ENCODE results near the gene KDSR. TPM values are rescaled to one million over a fixed set of nuclear protein-coding genes. Genes with fewer than 3 reads are reported as not detected.
A peak's percentile ranks its signal among the peaks of the same experiment; 100 is the strongest.

Gene KDSR
- total RNA-seq, 4 donors from 2014 or later: 11.2 to 18.6 (median 14.4) TPM

DNA sequence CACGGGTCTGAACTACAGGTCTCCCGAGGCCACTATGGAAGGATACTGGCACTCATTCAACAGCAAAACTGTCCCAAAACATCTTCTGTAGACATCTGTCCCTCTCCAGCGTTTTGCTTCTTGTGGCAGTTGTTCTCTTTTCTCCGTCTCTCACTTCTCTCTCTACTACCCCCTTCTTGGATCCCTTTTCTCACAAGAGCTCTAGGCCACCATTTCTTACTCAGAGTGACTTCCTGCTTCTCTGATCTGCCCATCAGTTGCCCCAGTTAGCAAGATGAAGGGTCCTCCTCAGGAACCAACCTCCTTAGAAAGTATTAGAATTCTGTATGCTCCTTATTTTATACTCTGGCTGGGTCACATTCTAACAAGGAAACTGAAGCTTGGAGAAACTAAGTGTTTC is 80.1 kb downstream of the KDSR start:
- Histone ChIP-seq H3K9me3 (no peaks in the 10 kb centered on the region), H3K27me3 (no peaks in the 10 kb centered on the region), H3K4me3 (no peak overlapping the region), H3K36me3 (no peaks in the 10 kb centered on the region), H3K4me1 (peaks cover 24 to 34% of the 10 kb centered on the region in 2 donors), H3K27ac (peak overlapping the region in 1 of 4 donors; percentile 23)
- ATAC-seq (no peak), DNase-seq (no peak)
- TF ChIP-seq, protein P1, sequence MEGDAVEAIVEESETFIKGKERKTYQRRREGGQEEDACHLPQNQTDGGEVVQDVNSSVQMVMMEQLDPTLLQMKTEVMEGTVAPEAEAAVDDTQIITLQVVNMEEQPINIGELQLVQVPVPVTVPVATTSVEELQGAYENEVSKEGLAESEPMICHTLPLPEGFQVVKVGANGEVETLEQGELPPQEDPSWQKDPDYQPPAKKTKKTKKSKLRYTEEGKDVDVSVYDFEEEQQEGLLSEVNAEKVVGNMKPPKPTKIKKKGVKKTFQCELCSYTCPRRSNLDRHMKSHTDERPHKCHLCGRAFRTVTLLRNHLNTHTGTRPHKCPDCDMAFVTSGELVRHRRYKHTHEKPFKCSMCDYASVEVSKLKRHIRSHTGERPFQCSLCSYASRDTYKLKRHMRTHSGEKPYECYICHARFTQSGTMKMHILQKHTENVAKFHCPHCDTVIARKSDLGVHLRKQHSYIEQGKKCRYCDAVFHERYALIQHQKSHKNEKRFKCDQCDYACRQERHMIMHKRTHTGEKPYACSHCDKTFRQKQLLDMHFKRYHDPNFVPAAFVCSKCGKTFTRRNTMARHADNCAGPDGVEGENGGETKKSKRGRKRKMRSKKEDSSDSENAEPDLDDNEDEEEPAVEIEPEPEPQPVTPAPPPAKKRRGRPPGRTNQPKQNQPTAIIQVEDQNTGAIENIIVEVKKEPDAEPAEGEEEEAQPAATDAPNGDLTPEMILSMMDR (IDR thresholded peaks at IDR 0.05 in 4 of 5, conservative IDR thresholded peaks at IDR 0.05 in 1 of 5): no peak
- no peak for TF ChIP-seq POLR2A (IDR thresholded peaks at IDR 0.05)
- intact Hi-C loops (cut with DNase I; ENCODE audit: low total_unique reads): no loop called here
- in situ Hi-C loops (cut with MboI; ENCODE audit: low sequenced_read_pairs in 4 of 4): no loop called here

DNA sequence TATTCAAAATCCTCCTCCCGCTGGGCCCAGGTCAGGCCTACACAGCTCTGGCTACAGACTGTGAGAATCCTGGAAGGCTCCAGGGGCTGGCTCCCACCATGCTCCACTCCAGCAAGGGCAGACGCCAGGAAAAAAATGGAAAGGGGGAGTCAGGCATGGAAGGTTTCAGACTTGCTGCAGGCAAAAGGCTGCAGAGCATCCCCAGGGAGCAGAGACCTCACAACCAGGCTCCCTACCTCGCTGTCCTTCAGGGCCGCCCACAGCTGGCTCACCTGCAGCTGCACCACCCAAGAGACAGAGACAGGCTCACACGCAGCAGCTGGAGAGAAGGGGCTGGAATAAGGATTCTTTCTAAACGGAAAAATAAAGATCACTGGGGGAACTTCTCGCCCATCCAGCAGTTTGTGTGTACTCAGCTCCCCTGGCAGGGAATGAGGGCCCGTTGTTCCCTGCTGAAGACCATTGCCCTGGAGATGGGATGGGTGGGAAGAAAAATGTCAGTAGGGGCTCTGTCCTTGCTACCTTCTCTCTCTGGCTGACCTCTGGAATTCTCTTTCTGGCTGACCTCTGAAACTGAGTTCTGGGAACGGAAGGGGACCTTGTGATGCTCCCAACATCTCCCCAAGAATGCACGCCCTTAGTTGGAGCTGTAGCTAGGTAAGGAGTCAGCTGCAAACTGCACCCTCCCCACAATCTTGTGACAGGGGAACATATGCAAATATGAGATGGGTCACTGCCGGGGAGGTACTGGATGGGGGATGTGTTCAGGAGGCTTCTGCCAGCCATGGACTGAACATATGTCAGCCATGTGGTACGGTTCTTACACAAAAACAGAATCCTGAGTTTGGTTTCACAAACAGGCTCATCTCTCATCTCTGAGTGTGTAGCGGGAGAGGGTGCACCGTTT is 81.9 kb downstream of the KDSR start:
- ATAC-seq (no peak), DNase-seq (no peak)
- H3K4me1 ChIP-seq: peaks cover 13 to 28% of the 10 kb centered on the region in 2 donors
- intact Hi-C loops (cut with DNase I; ENCODE audit: low total_unique reads) (no loop called here), in situ Hi-C loops (cut with MboI; ENCODE audit: low sequenced_read_pairs in 4 of 4) (no loop called here)
- H3K9me3 ChIP-seq: no peaks in the 10 kb centered on the region
- H3K27me3 ChIP-seq: no peaks in the 10 kb centered on the region
- no peaks in the 10 kb centered on the region for H3K36me3 ChIP-seq
- H3K4me3 ChIP-seq: no peak overlapping the region
- TF ChIP-seq, protein P1 (IDR thresholded peaks at IDR 0.05 in 4 of 5, conservative IDR thresholded peaks at IDR 0.05 in 1 of 5): no peak
- TF ChIP-seq POLR2A (IDR thresholded peaks at IDR 0.05): no peak
- H3K27ac ChIP-seq: no peak overlapping the region

DNA sequence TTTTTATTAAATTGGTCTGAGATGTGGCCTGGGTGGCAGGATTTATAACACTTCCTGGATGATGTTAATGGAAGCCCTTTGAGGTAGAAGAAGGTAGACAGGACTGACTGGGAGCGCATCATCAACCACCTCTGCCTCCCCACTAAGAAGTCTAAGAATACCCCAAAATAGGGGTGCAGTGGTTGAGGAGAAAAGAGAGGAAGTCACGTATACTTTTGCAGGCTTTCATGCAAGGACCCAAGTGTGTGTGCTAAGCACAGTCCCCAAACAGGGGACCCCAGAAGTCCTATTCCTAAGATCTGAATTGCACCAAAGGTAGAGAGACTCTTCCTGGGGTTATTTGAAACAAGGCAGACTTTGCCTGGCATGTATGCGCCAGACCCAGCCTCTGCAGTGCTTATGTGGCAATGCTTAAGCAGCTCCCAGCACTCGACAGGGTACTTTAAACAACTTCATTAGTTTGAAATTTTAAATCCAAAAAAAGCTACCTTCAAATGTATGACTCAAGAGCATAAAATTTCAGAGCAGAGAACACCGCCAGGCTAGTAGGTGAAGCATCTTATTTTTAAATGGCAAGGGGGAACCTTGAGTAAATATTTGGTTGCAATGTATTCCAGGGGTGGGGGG is 82.7 kb downstream of the KDSR start:
- no peaks in the 10 kb centered on the region for H3K27me3 ChIP-seq
- no peak for ATAC-seq
- no peak for DNase-seq
- intact Hi-C loops (cut with DNase I; ENCODE audit: low total_unique reads) (no loop called here), in situ Hi-C loops (cut with MboI; ENCODE audit: low sequenced_read_pairs in 4 of 4) (no loop called here)
- H3K36me3 ChIP-seq: no peaks in the 10 kb centered on the region
- no peak overlapping the region for H3K27ac ChIP-seq
- TF ChIP-seq POLR2A (IDR thresholded peaks at IDR 0.05): no peak
- TF ChIP-seq, protein P1 (IDR thresholded peaks at IDR 0.05 in 4 of 5, conservative IDR thresholded peaks at IDR 0.05 in 1 of 5): no peak
- peaks cover 13 to 28% of the 10 kb centered on the region in 2 donors for H3K4me1 ChIP-seq
- H3K9me3 ChIP-seq: no peaks in the 10 kb centered on the region
- H3K4me3 ChIP-seq: no peak overlapping the region

DNA sequence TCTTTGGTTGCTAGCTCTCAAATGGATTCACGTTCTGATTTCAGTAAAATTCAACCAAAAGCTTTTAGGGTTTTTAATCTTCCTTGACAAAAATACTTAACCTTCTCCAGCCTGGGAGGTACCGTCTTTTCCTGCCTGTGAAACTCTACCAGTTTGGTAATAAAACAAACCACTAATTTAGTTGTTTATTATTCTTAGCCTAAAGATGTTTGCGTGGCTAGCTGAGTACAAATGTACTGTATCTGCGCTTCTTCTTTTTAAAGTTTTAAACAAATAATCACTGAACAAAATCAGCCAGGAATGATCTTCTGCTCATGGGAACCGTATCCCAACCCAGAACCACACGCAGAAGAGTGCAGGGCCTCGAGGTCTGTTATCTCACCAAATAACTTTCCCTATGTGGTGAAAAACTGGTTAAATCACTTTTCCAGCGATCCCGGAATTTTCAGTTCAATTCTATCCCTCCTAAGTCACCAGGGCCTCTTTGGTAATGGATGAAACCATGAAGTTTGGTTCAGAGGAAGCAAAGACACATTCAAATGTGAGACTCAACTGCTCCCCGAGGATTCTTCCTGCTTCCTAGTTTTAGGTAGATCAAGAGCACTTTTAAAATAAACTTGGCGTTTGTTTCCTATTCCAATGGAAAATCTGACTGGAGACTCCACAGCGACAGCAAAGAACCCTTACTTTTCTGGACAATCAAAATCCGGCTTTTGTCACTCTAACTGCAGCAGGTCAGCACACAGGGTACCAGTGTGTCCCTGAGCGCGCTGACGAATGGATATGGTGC is 83.5 kb downstream of the KDSR start:
- no peak overlapping the region for H3K4me3 ChIP-seq
- DNase-seq: no peak
- H3K4me1 ChIP-seq: peaks cover 21 to 28% of the 10 kb centered on the region in 2 donors
- no peaks in the 10 kb centered on the region for H3K27me3 ChIP-seq
- TF ChIP-seq POLR2A (IDR thresholded peaks at IDR 0.05): no peak
- TF ChIP-seq, protein P1 (IDR thresholded peaks at IDR 0.05 in 4 of 5, conservative IDR thresholded peaks at IDR 0.05 in 1 of 5): no peak
- H3K27ac ChIP-seq: no peak overlapping the region
- intact Hi-C loops (cut with DNase I; ENCODE audit: low total_unique reads): no loop called here
- in situ Hi-C loops (cut with MboI; ENCODE audit: low sequenced_read_pairs in 4 of 4): no loop called here
- no peaks in the 10 kb centered on the region for H3K36me3 ChIP-seq
- no peaks in the 10 kb centered on the region for H3K9me3 ChIP-seq
- ATAC-seq: no peak

All from gastrocnemius medialis (tissue), 4 donors.